ENCODE results near the gene SLC5A2. TPM values are rescaled to one million over a fixed set of nuclear protein-coding genes. Genes with fewer than 3 reads are reported as not detected.
"Not testable (repeated sequence)": the region's sequence is repeated elsewhere in the genome, so short reads cannot be mapped to it uniquely, and the experiment has no call there.

The SLC5A2 gene
- total and polyA plus RNA-seq, 2 experiments from 2014 or later: 2.5 to 12.7 TPM

- H3K27me3 ChIP-seq: no peaks in the 10 kb centered on the region
- TF ChIP-seq EZH2phosphoT487 (IDR thresholded peaks at IDR 0.05; ENCODE audit: low read depth, severe bottlenecking, unreplicated experiment) (no peak), EZH2 (IDR thresholded peaks at IDR 0.05; ENCODE audit: borderline replicate concordance) (no peak), CTCF (IDR thresholded peaks at IDR 0.05; ENCODE audit: poor library complexity) (no peak)
- no peak overlapping the region for H3K4me3 ChIP-seq
- no peaks in the 10 kb centered on the region for H3K79me2 ChIP-seq
- DNase-seq (ENCODE audit: low spot score): no peak
- no peak overlapping the region for H3K4me2 ChIP-seq
- H2AFZ ChIP-seq: no peak overlapping the region
- H3K9me3 ChIP-seq (ENCODE audit: low read depth): no peaks in the 10 kb centered on the region
- H4K20me1 ChIP-seq (ENCODE audit: insufficient read depth, poor library complexity, severe bottlenecking): no peaks in the 10 kb centered on the region
- 73% methylated on average over 2 of the region's 2 CpGs for WGBS (ENCODE audit: low lambda C conversion rate, missing lambda C conversion rate)
- H3K36me3 ChIP-seq (replicated peaks; ENCODE audit: insufficient read depth, low read depth): no peaks in the 10 kb centered on the region
- no peaks in the 10 kb centered on the region for H3K4me1 ChIP-seq (ENCODE audit: insufficient read depth)
- no peaks in the 10 kb centered on the region for H3K9me2 ChIP-seq (replicated peaks; ENCODE audit: insufficient read depth)
- H3K27ac ChIP-seq: no peak overlapping the region
These were observed 37.0 kb downstream of the SLC5A2 start for GRCh38 chr16:31519759-31520431.

GRCh38 chr16:31521368-31521767 lies 38.4 kb downstream of the SLC5A2 start:
- Histone ChIP-seq H3K36me3 (replicated peaks; ENCODE audit: insufficient read depth, low read depth) (no peaks in the 10 kb centered on the region), H3K4me3 (no peak overlapping the region), H3K9me3 (ENCODE audit: low read depth) (no peaks in the 10 kb centered on the region), H3K9me2 (replicated peaks; ENCODE audit: insufficient read depth) (no peaks in the 10 kb centered on the region), H4K20me1 (ENCODE audit: insufficient read depth, poor library complexity, severe bottlenecking) (no peaks in the 10 kb centered on the region), H3K4me1 (ENCODE audit: insufficient read depth) (no peaks in the 10 kb centered on the region), H3K27ac (no peak overlapping the region), H3K79me2 (no peaks in the 10 kb centered on the region), H3K27me3 (no peaks in the 10 kb centered on the region), H2AFZ (no peak overlapping the region), H3K4me2 (no peak overlapping the region)
- WGBS (ENCODE audit: low lambda C conversion rate, missing lambda C conversion rate): 90% methylated on average over 3 of the region's 3 CpGs
- no peak for DNase-seq (ENCODE audit: low spot score)
- no peak for TF ChIP-seq EZH2phosphoT487 (IDR thresholded peaks at IDR 0.05; ENCODE audit: low read depth, severe bottlenecking, unreplicated experiment)
- TF ChIP-seq CTCF (IDR thresholded peaks at IDR 0.05; ENCODE audit: poor library complexity): no peak
- no peak for TF ChIP-seq EZH2 (IDR thresholded peaks at IDR 0.05; ENCODE audit: borderline replicate concordance)

GRCh38 chr16:31522071-31522470 lies 39.1 kb downstream of the SLC5A2 start:
- no peak for DNase-seq (ENCODE audit: low spot score)
- H3K36me3 ChIP-seq (replicated peaks; ENCODE audit: insufficient read depth, low read depth): no peaks in the 10 kb centered on the region
- no peak overlapping the region for H3K4me2 ChIP-seq
- H3K4me3 ChIP-seq: no peak overlapping the region
- no peak overlapping the region for H3K27ac ChIP-seq
- no peaks in the 10 kb centered on the region for H3K4me1 ChIP-seq (ENCODE audit: insufficient read depth)
- TF ChIP-seq CTCF (IDR thresholded peaks at IDR 0.05; ENCODE audit: poor library complexity) (no peak), EZH2 (IDR thresholded peaks at IDR 0.05; ENCODE audit: borderline replicate concordance) (no peak), EZH2phosphoT487 (IDR thresholded peaks at IDR 0.05; ENCODE audit: low read depth, severe bottlenecking, unreplicated experiment) (no peak)
- no peaks in the 10 kb centered on the region for H3K9me2 ChIP-seq (replicated peaks; ENCODE audit: insufficient read depth)
- H3K9me3 ChIP-seq (ENCODE audit: low read depth): no peaks in the 10 kb centered on the region
- H4K20me1 ChIP-seq (ENCODE audit: insufficient read depth, poor library complexity, severe bottlenecking): no peaks in the 10 kb centered on the region
- no peaks in the 10 kb centered on the region for H3K79me2 ChIP-seq
- no peak overlapping the region for H2AFZ ChIP-seq
- WGBS (ENCODE audit: low lambda C conversion rate, missing lambda C conversion rate): 83% methylated on average over 6 of the region's 6 CpGs
- H3K27me3 ChIP-seq: no peaks in the 10 kb centered on the region

- not testable (repeated sequence) for H3K27ac ChIP-seq; H3K9me2 ChIP-seq (replicated peaks; ENCODE audit: insufficient read depth); H3K79me2 ChIP-seq; H4K20me1 ChIP-seq (ENCODE audit: insufficient read depth, poor library complexity, severe bottlenecking); H3K9me3 ChIP-seq (ENCODE audit: low read depth); H3K4me2 ChIP-seq; H2AFZ ChIP-seq; H3K36me3 ChIP-seq (replicated peaks; ENCODE audit: insufficient read depth, low read depth); DNase-seq (ENCODE audit: low spot score); H3K4me3 ChIP-seq; H3K4me1 ChIP-seq (ENCODE audit: insufficient read depth)
- 81% methylated on average over 5 of the region's 6 CpGs for WGBS (ENCODE audit: low lambda C conversion rate, missing lambda C conversion rate)
- peaks cover 17% of the 10 kb centered on the region for H3K27me3 ChIP-seq
These were observed 40.8 kb downstream of the SLC5A2 start for GRCh38 chr16:31523768-31524167.
